SK-N-SH (cell line): ENCODE results near the gene FXR2.

Experiments
- CTCF ChIP-seq: fragments of 200-600 bp; sonication (generic); IDR thresholded peaks from 2 replicates; pipeline ENCODE4 v1.6.1; 2017; ENCODE audit warnings: antibody characterized with exemption, mild to moderate bottlenecking, moderate library complexity
- EZH2phosphoT487 ChIP-seq: fragments of 200-600 bp; sonication (generic); IDR thresholded peaks from 2 replicates; pipeline ENCODE4 v1.6.1; 2017; ENCODE audit warnings: low read depth, mixed run types, mild to moderate bottlenecking, antibody characterized with exemption, moderate library complexity, borderline replicate concordance
- GATA2 ChIP-seq: sonication (generic); formaldehyde crosslinking; IDR thresholded peaks from 2 replicates; pipeline ENCODE4 v1.5.0; 2020; ENCODE audit warnings: mild to moderate bottlenecking, missing genetic modification reagents
- POLR2AphosphoS5 ChIP-seq: IDR thresholded peaks from 2 replicates; pipeline ENCODE4 v1.6.1; 2012; ENCODE audit warnings: low read depth, low read length
- RFX5 ChIP-seq: IDR thresholded peaks from 2 replicates; pipeline ENCODE4 v1.6.1; 2012; ENCODE audit warnings: mild to moderate bottlenecking, improper control_type of control experiment, low read length

GRCh38 chr17:7575959-7576358 lies 38.7 kb downstream of the FXR2 start:
- no peak for TF ChIP-seq CTCF
- no peak for TF ChIP-seq GATA2
- TF ChIP-seq EZH2phosphoT487, result no peak
- no peak for TF ChIP-seq POLR2AphosphoS5
- no peak for TF ChIP-seq RFX5
